GM18505 (cell line): ENCODE measurements around the gene MFNG.

Source experiments
- ATAC-seq: cut with Tn5 transposase; IDR thresholded peaks from one replicate; pipeline ENCODE4 v1.9.1; 2021; ENCODE audit not compliant: unreplicated experiment
- POLR2A ChIP-seq: IDR thresholded peaks from 4 replicates; pipeline ENCODE4 v1.6.1; 2011; ENCODE audit warnings: borderline replicate concordance; ENCODE audit not compliant: insufficient read depth, insufficient read length; ENCODE audit errors: extremely low read depth

Gene MFNG

DNA sequence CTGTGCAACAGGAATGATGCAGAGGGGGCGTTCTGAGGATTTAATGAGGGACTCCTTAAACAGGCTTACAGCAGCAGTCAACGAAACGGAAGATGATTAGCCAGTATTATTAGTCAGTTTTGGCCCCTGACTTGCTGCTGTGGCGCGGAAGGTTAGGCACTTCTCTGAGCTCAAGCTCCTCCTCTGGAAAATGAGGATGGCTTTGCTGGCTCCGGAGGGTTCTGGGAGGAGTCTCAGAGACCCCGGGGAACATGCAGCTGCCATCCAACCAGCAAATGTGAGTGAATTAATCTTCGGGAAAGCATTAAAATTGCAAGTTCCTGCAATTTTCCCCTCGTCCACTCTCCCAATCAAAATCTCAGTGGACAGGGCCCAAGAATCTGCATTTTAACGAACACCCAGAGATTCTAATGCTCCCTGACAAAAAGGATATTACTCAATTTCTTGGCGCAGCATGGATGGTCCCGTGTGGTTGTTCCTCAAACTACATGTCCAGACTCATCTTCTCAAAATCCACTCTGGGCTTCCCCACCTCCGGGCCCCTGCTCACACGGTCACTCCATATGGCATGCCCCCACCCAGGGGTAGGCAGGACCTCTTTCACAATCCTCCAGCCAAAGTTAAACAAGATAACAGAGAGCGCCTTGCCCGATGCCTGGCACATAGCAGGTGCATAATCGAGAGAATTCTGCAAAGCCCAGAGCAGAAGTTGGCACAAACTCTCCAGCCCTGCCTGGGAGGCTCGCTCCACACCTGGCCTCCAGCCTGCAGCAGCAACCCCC, 65.3 kb downstream of the MFNG start:
- no peak for TF ChIP-seq POLR2A
- no peak for ATAC-seq

- ATAC-seq: no peak
- no peak for TF ChIP-seq POLR2A
These were observed 66.1 kb downstream of the MFNG start for GRCh38 chr22:37419969-37420685.

DNA sequence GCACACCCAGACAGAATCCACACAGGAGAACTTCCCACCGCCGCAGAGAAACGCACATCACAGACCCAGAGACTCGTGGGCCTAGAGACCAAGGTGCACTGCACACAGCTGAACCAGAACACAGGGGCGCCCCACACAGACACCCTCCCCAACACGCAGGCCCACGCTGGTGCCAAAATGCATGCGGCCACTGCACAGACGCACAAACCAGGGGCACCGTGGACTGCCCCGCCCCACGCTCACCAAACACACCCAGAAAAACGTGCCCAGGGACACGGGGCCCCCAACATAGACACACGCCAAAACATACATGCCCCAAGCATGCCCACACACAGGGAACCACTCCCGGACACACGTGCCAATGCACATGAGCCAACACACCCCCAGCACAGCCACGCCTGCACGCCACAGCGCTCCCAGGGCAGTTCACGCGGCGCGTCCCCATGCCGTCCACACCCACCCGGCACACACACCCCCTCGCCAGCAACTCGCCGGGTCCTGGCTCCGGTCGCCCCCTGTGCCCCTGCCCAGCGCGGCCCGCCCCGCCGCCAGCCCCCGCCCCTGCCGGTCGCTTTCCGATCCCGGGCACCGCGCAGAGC, 66.7 kb downstream of the MFNG start:
- no peak for TF ChIP-seq POLR2A
- no peak for ATAC-seq
